Right lobe of liver (tissue), 6 donors: ENCODE results near the gene ATP6V1F. TPM values are rescaled to one million over a fixed set of nuclear protein-coding genes. Genes with fewer than 3 reads are reported as not detected.

Experiments used
- ATAC-seq, 4 donors: fragments of 200-7000 bp; cut with Tn5 transposase; one replicate each; pipeline ENCODE4 v1.9.1; 2020; ENCODE audit warnings: mild to moderate bottlenecking in 4 of 4, moderate library complexity in 4 of 4
- DNase-seq, 3 donors: peaks; one replicate each; pipeline ENCODE4 v3.0.0-alpha.2; 2020
- H3K27ac ChIP-seq, 3 donors: fragments of 200-600 bp; one replicate each; pipeline ENCODE4 v1.8.0; 2022
- H3K27me3 ChIP-seq, 2 donors: fragments of 200-600 bp; one replicate each; pipeline ENCODE4 v1.8.0; 2022
- H3K36me3 ChIP-seq, 4 donors: fragments of 200-600 bp; sonication (generic) in 1 of 4; one replicate each; pipeline versions ENCODE4 v1.5.1 to v1.8.0; 2017 to 2022; ENCODE audit warnings: control low read depth in 1 of 4
- H3K4me1 ChIP-seq, 4 donors: fragments of 200-600 bp; sonication (generic) in 1 of 4; one replicate each; pipeline versions ENCODE4 v1.5.1 to v1.8.0; 2017 to 2022; ENCODE audit warnings: control low read depth in 1 of 4
- H3K4me3 ChIP-seq, 3 donors: fragments of 200-600 bp; one replicate each; pipeline ENCODE4 v1.8.0; 2022
- H3K9me3 ChIP-seq, 4 donors: fragments of 200-600 bp; sonication (generic) in 1 of 4; one replicate each; pipeline versions ENCODE4 v1.5.1 to v1.8.0; 2017 to 2022; ENCODE audit warnings: control low read depth in 1 of 4
- POLR2A ChIP-seq: fragments of 450-650 bp; IDR thresholded peaks from one replicate; pipeline ENCODE4 v1.6.1; 2017; ENCODE audit warnings: antibody characterized with exemption, mild to moderate bottlenecking
- WGBS: methylation state at CpG from one replicate; pipeline ENCODE4 v1.1.6; 2018; ENCODE audit warnings: low coverage, low lambda C conversion rate; ENCODE audit not compliant: insufficient coverage; ENCODE audit errors: missing lambda C conversion rate; 5-methylcytosine and 5-hydroxymethylcytosine counted together
- intact Hi-C, 2 donors: fragments of 100-400 bp; cut with DNase I; formaldehyde crosslinking; loops; one replicate each; pipeline versions ENCODE4 v1.11.2 to v1.14.1; 2022
- total RNA-seq, 6 experiments: library from RNA; depleted of rRNA in 2 of 6; stranded (reverse); fragments of >200 nt in 2 of 6; fragmentation: NEBNext Ultra II Directional in 3 of 6; extraction: Animal tissue kit (Norgen Biotek cat#: 25700) in 3 of 6; gene quantifications; one replicate each; pipeline versions ENCODE4 v1.1.0 to v1.2.4, GENCODE V29; 2016 to 2023
- TF ChIP-seq, protein P1 (sequence below), 4 donors: fragments of 200-600 bp in 3 of 4; fragments of 450-650 bp in 1 of 4; IDR thresholded peaks; one replicate each; pipeline versions ENCODE4 v1.5.1 to v1.8.0; 2016 to 2022; ENCODE audit warnings: antibody characterized with exemption in 4 of 4, mild to moderate bottlenecking in 2 of 4
- donor health status: DM: no; HTN: yes; CAD: no.
- donor health status: DM: no; HTN: no; CAD: no.
- donor health status: DM: no; HTN: no; CAD: no.
- donor health status: DM: no; HTN: yes; CAD: no.
- donor health status: DM: no; HTN: yes; CAD: no.

ATP6V1F gene
- total RNA-seq, 6 experiments from 2014 or later, result 26.9 to 72.0 (median 38.9) TPM

DNA sequence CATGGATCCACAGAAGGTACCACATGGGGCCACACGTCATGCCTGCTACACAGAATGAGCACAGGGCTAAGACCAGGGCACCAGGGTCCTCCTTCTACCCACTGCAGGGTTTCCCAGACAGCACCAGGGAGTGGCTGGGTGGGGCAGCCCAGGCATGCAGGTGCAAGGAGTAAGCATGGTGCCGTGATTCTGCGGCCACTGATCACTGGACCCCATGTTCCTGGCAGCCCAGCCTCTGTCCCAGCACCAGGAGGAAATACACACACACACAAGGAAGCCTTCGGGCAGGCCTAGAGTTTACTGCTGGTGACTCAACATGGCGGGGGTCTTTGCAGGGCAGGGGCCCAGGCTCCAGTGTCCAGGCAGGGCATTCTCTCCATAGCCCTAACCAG, 13.9 kb downstream of the ATP6V1F start:
- no peak overlapping the region for H3K27ac ChIP-seq
- ATAC-seq, result no peak
- no CpG with 5 or more reads among the region's 5 CpGs for WGBS

GRCh38 chr7:128876978-128877755, 14.5 kb downstream of the ATP6V1F start:
- Histone ChIP-seq H3K4me3 (no peak overlapping the region), H3K36me3 (no peaks in the 10 kb centered on the region), H3K27me3 (no peaks in the 10 kb centered on the region), H3K9me3 (no peaks in the 10 kb centered on the region), H3K4me1 (no peaks in the 10 kb centered on the region), H3K27ac (no peak overlapping the region)
- intact Hi-C loops, result no loop called here
- TF ChIP-seq, protein P1, sequence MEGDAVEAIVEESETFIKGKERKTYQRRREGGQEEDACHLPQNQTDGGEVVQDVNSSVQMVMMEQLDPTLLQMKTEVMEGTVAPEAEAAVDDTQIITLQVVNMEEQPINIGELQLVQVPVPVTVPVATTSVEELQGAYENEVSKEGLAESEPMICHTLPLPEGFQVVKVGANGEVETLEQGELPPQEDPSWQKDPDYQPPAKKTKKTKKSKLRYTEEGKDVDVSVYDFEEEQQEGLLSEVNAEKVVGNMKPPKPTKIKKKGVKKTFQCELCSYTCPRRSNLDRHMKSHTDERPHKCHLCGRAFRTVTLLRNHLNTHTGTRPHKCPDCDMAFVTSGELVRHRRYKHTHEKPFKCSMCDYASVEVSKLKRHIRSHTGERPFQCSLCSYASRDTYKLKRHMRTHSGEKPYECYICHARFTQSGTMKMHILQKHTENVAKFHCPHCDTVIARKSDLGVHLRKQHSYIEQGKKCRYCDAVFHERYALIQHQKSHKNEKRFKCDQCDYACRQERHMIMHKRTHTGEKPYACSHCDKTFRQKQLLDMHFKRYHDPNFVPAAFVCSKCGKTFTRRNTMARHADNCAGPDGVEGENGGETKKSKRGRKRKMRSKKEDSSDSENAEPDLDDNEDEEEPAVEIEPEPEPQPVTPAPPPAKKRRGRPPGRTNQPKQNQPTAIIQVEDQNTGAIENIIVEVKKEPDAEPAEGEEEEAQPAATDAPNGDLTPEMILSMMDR (IDR thresholded peaks at IDR 0.05), result no peak
- no peak for TF ChIP-seq POLR2A
- no peak for ATAC-seq
- WGBS, result 93% methylated on average over 5 of the region's 32 CpGs
- peak in 1 of 3 donors; percentile 42 for DNase-seq

More for the DNA sequence above, 13.9 kb downstream of the ATP6V1F start:
- Histone ChIP-seq H3K27me3 (no peaks in the 10 kb centered on the region), H3K4me1 (no peaks in the 10 kb centered on the region), H3K4me3 (no peak overlapping the region), H3K36me3 (no peaks in the 10 kb centered on the region), H3K9me3 (no peaks in the 10 kb centered on the region)
- TF ChIP-seq, protein P1 (IDR thresholded peaks at IDR 0.05), result no peak
- no peak for TF ChIP-seq POLR2A
- peak in 1 of 3 donors; percentile 16 for DNase-seq
- intact Hi-C loops, result no loop called here

- H3K4me3 ChIP-seq, result no peak overlapping the region
- TF ChIP-seq, protein P1 (IDR thresholded peaks at IDR 0.05), result no peak
- no peak for TF ChIP-seq POLR2A
- DNase-seq, result peak in 1 of 3 donors; percentile 11
- no peaks in the 10 kb centered on the region for H3K4me1 ChIP-seq
- WGBS, result 14% methylated on average over 1 of the region's 4 CpGs
- intact Hi-C loops, result no loop called here
- no peak for ATAC-seq
- H3K36me3 ChIP-seq, result no peaks in the 10 kb centered on the region
- H3K27me3 ChIP-seq, result no peaks in the 10 kb centered on the region
- no peaks in the 10 kb centered on the region for H3K9me3 ChIP-seq
- no peak overlapping the region for H3K27ac ChIP-seq
Observed at GRCh38 chr7:128877756-128878120, 15.1 kb downstream of the ATP6V1F start.

- no peak overlapping the region for H3K27ac ChIP-seq
- no peaks in the 10 kb centered on the region for H3K27me3 ChIP-seq
- DNase-seq, result peak in 1 of 3 donors; percentile 35
- no peak overlapping the region for H3K4me3 ChIP-seq
- no CpG with 5 or more reads among the region's 14 CpGs for WGBS
- intact Hi-C loops, result no loop called here
- TF ChIP-seq POLR2A, result no peak
- TF ChIP-seq, protein P1 (IDR thresholded peaks at IDR 0.05), result no peak
- H3K4me1 ChIP-seq, result no peaks in the 10 kb centered on the region
- H3K9me3 ChIP-seq, result no peaks in the 10 kb centered on the region
- no peaks in the 10 kb centered on the region for H3K36me3 ChIP-seq
- ATAC-seq, result no peak
Observed at GRCh38 chr7:128878226-128879105, 15.8 kb downstream of the ATP6V1F start.
